Left lung (tissue), 10 donors: Measurements from ENCODE around the gene DNM3. TPM values are rescaled to one million over a fixed set of nuclear protein-coding genes. Genes with fewer than 3 reads are reported as not detected.

Experiments used
- ATAC-seq: fragments of 200-7000 bp; cut with Tn5 transposase; one replicate; pipeline ENCODE4 v1.9.1; 2020; ENCODE audit warnings: moderate library complexity
- DNase-seq, 4 donors: peaks; one replicate each; pipeline ENCODE4 v3.0.0-alpha.2; 2013 to 2020
- H3K27ac ChIP-seq, 2 donors: fragments of 200-600 bp; sonication (generic) in 1 of 2; one replicate each; pipeline versions ENCODE4 v1.5.0 to v1.8.0; 2020 to 2021
- H3K27me3 ChIP-seq, 2 donors: fragments of 200-600 bp; sonication (generic) in 1 of 2; one replicate each; pipeline versions ENCODE4 v1.5.0 to v1.8.0; 2020 to 2021
- H3K36me3 ChIP-seq, 2 donors: fragments of 200-600 bp; sonication (generic) in 1 of 2; one replicate each; pipeline versions ENCODE4 v1.5.0 to v1.8.0; 2020 to 2021
- H3K4me1 ChIP-seq, 2 donors: fragments of 200-600 bp; one replicate each; pipeline ENCODE4 v1.8.0; 2021
- H3K4me3 ChIP-seq, 2 donors: fragments of 200-600 bp; sonication (generic) in 1 of 2; one replicate each; pipeline versions ENCODE4 v1.5.0 to v1.8.0; 2020 to 2021; ENCODE audit warnings: mild to moderate bottlenecking in 1 of 2
- H3K9me3 ChIP-seq, 2 donors: fragments of 200-600 bp; sonication (generic) in 1 of 2; one replicate each; pipeline versions ENCODE4 v1.5.0 to v1.8.0; 2020 to 2021
- intact Hi-C, 2 donors: fragments of 100-400 bp; cut with DNase I; formaldehyde crosslinking; loops; one replicate each; pipeline versions ENCODE4 v1.11.2 to v1.14.2; 2022
- polyA plus RNA-seq, 6 donors: library from polyadenylated mRNA; unstranded; fragments of 120-200 nt; gene quantifications; one replicate each; pipeline ENCODE4 v1.2.1, GENCODE V29; 2013; ENCODE audit not compliant: insufficient read length in 6 of 6
- total RNA-seq, 2 donors: library from RNA; stranded (reverse); fragmentation: NEBNext Ultra II Directional; extraction: Animal tissue kit (Norgen Biotek cat#: 25700); gene quantifications; one replicate each; pipeline ENCODE4 v1.2.1, GENCODE V29; 2021
- TF ChIP-seq, protein P1 (sequence below), 2 donors: fragments of 200-600 bp; sonication (generic) in 1 of 2; IDR thresholded peaks; one replicate each; pipeline versions ENCODE4 v1.5.0 to v1.8.0; 2021; ENCODE audit warnings: antibody characterized with exemption in 2 of 2
- donor health status: DM: no; HTN: yes; CAD: no.
- donor health status: DM: no; HTN: no; CAD: no.

Gene DNM3
- total and polyA plus RNA-seq, 8 donors = 5.2 to 7.7 (median 6.3) TPM

DNA sequence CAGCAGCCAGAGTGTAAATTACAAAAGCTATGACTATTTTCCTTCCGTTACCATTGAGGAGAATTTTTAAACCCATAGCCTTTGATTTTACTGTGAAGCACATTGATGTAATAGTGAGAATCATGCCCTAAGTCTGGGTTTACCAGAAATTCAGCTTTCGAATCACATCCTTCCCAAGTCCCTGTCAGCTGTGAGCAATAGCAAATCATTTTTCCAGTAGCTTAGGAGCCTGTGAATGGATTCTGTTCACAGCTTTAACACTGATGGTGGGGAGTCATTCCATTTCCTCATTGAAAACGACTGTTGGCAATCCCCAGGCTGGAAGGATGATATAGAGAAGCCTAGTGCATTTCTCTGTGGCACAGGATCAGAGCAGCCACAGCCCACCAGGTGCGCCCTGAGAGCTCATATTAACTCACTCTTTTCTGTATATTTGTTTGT lies 497.0 kb downstream of the DNM3 start:
- H3K9me3 ChIP-seq = no peaks in the 10 kb centered on the region
- H3K4me1 ChIP-seq = peaks cover 0 to 7% of the 10 kb centered on the region in 2 donors
- DNase-seq = no peak
- intact Hi-C loops = no loop called here
- TF ChIP-seq, protein P1, sequence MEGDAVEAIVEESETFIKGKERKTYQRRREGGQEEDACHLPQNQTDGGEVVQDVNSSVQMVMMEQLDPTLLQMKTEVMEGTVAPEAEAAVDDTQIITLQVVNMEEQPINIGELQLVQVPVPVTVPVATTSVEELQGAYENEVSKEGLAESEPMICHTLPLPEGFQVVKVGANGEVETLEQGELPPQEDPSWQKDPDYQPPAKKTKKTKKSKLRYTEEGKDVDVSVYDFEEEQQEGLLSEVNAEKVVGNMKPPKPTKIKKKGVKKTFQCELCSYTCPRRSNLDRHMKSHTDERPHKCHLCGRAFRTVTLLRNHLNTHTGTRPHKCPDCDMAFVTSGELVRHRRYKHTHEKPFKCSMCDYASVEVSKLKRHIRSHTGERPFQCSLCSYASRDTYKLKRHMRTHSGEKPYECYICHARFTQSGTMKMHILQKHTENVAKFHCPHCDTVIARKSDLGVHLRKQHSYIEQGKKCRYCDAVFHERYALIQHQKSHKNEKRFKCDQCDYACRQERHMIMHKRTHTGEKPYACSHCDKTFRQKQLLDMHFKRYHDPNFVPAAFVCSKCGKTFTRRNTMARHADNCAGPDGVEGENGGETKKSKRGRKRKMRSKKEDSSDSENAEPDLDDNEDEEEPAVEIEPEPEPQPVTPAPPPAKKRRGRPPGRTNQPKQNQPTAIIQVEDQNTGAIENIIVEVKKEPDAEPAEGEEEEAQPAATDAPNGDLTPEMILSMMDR (IDR thresholded peaks at IDR 0.05) = no peak
- no peaks in the 10 kb centered on the region for H3K36me3 ChIP-seq
- no peaks in the 10 kb centered on the region for H3K27me3 ChIP-seq
- no peak for ATAC-seq
- no peak overlapping the region for H3K27ac ChIP-seq
- no peak overlapping the region for H3K4me3 ChIP-seq

DNA sequence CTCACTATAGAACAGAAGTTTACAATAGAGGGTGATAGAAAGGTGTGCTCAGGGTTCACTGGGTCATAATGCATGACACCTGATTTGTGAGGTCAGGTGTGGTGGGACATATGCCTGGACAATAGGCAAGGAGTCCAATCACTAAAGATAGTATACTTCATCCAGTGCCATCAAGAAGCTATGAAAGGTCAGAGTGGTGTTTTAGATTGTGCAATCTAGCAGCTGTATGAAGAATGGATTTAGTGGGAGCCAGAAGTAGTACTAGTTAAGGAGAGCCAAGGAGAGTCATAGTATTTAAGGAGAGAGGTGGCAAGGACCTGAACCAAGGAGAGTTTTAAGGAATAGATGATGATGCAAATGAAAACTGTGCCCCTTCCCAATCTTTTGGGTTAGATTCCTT lies 498.5 kb downstream of the DNM3 start:
- Histone ChIP-seq H3K9me3 (no peaks in the 10 kb centered on the region), H3K4me1 (peaks cover 0 to 9% of the 10 kb centered on the region in 2 donors), H3K27ac (no peak overlapping the region), H3K4me3 (no peak overlapping the region), H3K27me3 (no peaks in the 10 kb centered on the region), H3K36me3 (no peaks in the 10 kb centered on the region)
- ATAC-seq (no peak), DNase-seq (no peak)
- intact Hi-C loops = no loop called here
- TF ChIP-seq, protein P1 (IDR thresholded peaks at IDR 0.05) = no peak

DNA sequence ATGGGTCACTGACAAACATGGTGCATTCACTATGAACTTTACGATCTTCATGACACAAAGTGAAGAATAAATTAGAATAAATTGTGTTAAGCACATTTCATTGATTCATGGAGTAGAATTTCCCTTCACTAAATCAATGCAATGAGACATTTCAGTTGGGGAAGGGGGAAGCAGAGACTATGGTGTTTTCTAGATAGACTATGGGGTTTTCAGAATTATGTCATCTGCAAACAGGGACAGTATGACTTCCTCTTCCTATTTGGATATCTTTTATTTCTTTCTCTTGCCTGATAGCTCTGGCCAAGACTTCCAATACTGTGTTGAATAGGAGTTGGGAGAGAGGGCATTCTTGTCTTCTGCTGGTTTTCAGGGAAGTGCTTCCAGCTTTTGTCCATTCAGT lies 499.2 kb downstream of the DNM3 start:
- Histone ChIP-seq H3K4me3 (no peak overlapping the region), H3K27ac (no peak overlapping the region), H3K4me1 (peaks cover 0 to 9% of the 10 kb centered on the region in 2 donors), H3K36me3 (no peaks in the 10 kb centered on the region), H3K9me3 (no peaks in the 10 kb centered on the region), H3K27me3 (no peaks in the 10 kb centered on the region)
- DNase-seq (no peak), ATAC-seq (no peak)
- TF ChIP-seq, protein P1 (IDR thresholded peaks at IDR 0.05) = no peak
- intact Hi-C loops = no loop called here

DNA sequence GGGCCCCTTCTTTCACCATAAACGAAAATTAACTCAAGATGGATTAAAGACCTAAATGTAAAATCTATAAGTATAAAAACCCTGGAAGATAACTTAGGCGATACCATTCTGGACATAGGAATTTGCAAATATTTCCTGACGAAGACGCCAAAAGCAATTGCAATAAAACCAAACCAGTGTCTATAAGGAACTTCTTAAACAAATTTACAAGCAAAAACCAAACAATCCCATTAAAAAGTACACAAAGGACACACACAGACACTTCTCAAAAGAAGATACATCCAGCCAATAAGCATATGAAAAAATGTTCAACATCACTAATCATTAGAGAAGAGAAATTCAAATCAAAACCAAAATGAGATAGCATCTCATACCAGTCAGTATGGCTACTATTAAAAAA lies 500.4 kb downstream of the DNM3 start:
- TF ChIP-seq, protein P1 (IDR thresholded peaks at IDR 0.05) = no peak
- Histone ChIP-seq H3K4me1 (peaks cover 0 to 9% of the 10 kb centered on the region in 2 donors), H3K27me3 (no peaks in the 10 kb centered on the region), H3K9me3 (peaks cover 0 to 4% of the 10 kb centered on the region in 2 donors), H3K36me3 (no peaks in the 10 kb centered on the region), H3K4me3 (no peak overlapping the region), H3K27ac (no peak overlapping the region)
- ATAC-seq = no peak
- no peak for DNase-seq
- intact Hi-C loops = no loop called here

DNA sequence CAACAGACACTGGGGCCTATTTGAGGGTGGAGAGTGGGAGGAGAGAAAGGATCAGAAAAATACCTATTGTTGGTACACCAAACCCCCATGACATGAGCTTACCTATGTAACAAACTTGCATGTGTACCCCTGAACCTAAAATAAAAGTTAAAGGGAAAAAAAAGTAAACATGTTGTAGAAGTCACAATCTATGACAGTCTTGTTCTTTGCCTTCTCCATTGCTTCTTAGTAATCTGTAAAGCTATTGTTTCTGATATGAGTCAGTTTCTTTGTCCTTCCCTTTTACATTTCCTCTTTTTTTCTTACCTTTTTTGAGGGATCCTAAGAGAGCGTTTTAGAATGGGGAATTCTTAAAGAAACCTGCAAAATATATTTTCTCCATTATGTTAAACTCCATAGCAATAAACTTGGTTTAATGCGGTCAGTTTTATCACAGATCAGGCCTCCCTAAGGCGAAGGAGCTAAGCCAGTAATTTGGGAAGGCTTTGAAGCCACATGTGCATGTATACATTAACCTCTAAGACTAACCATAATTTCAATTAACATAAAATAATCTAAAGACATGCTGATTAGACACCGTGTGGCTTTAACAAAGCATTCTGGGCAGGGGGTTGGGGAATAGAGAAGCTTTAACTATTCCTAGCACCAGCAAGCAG lies 501.4 kb downstream of the DNM3 start:
- intact Hi-C loops = no loop called here
- Histone ChIP-seq H3K4me3 (no peak overlapping the region), H3K27ac (peak overlapping the region; percentile 13 to 60), H3K27me3 (no peaks in the 10 kb centered on the region), H3K4me1 (peaks cover 0 to 9% of the 10 kb centered on the region in 2 donors), H3K9me3 (peaks cover 0 to 13% of the 10 kb centered on the region in 2 donors), H3K36me3 (no peaks in the 10 kb centered on the region)
- ATAC-seq (no peak), DNase-seq (no peak)
- TF ChIP-seq, protein P1 (IDR thresholded peaks at IDR 0.05) = no peak
